Liver (tissue), 9 donors: ENCODE results near the gene TM9SF1. TPM values are rescaled to one million over a fixed set of nuclear protein-coding genes. Genes with fewer than 3 reads are reported as not detected.

Source experiments
- DNase-seq: peaks from one replicate; pipeline ENCODE4 v3.0.0-alpha.2; 2017; ENCODE audit warnings: low spot score
- H3K27ac ChIP-seq, 2 donors: one replicate each; pipeline ENCODE4 v1.7.0; 2013; ENCODE audit warnings: inconsistent platforms in 2 of 2, low read length in 2 of 2, control low read depth in 1 of 2, low read depth in 1 of 2, mild to moderate bottlenecking in 1 of 2
- H3K27me3 ChIP-seq, 4 donors: one replicate each; pipeline versions ENCODE4 v1.6.1 to v1.7.0; 2013; ENCODE audit warnings: low read length in 3 of 4, inconsistent platforms in 1 of 4, mild to moderate bottlenecking in 1 of 4, moderate library complexity in 1 of 4; ENCODE audit not compliant: control insufficient read depth in 4 of 4, insufficient read depth in 4 of 4
- H3K36me3 ChIP-seq, 4 donors: one replicate each; pipeline versions ENCODE4 v1.6.1 to v1.7.0; 2013; ENCODE audit warnings: low read length in 3 of 4, mild to moderate bottlenecking in 3 of 4, low read depth in 1 of 4, moderate library complexity in 1 of 4; ENCODE audit not compliant: control insufficient read depth in 4 of 4, insufficient read depth in 3 of 4
- H3K4me1 ChIP-seq, 4 donors: one replicate each; pipeline versions ENCODE4 v1.6.1 to v1.7.0; 2013; ENCODE audit warnings: low read length in 3 of 4, mild to moderate bottlenecking in 3 of 4, moderate library complexity in 1 of 4; ENCODE audit not compliant: control insufficient read depth in 4 of 4, insufficient read depth in 4 of 4
- H3K4me3 ChIP-seq, 3 donors: one replicate each; pipeline versions ENCODE4 v1.6.1 to v1.7.0; 2013; ENCODE audit warnings: low read length in 3 of 3, control low read depth in 1 of 3, low read depth in 1 of 3, mild to moderate bottlenecking in 1 of 3
- H3K9ac ChIP-seq, 2 donors: one replicate each; pipeline ENCODE4 v1.7.0; 2013; ENCODE audit warnings: low read length in 2 of 2, mild to moderate bottlenecking in 2 of 2, moderate library complexity in 2 of 2, control low read depth in 1 of 2, low read depth in 1 of 2
- H3K9me3 ChIP-seq, 4 donors: one replicate each; pipeline versions ENCODE4 v1.6.1 to v1.7.0; 2013; ENCODE audit warnings: low read length in 3 of 4; ENCODE audit not compliant: control insufficient read depth in 4 of 4
- HNF4A ChIP-seq, 2 donors: conservative IDR thresholded peaks; 2 replicates each; pipeline ENCODE4 v1.6.1; 2016; ENCODE audit warnings: antibody characterized with exemption in 2 of 2, mild to moderate bottlenecking in 2 of 2
- HNF4G ChIP-seq: IDR thresholded peaks from 2 replicates; pipeline ENCODE4 v1.6.1; 2016; ENCODE audit warnings: antibody characterized with exemption
- JUND ChIP-seq, 2 donors: IDR thresholded peaks; 2 replicates each; pipeline ENCODE4 v1.6.1; 2016; ENCODE audit warnings: antibody characterized with exemption in 2 of 2
- NR2F2 ChIP-seq: IDR thresholded peaks from 2 replicates; pipeline ENCODE4 v1.6.1; 2016; ENCODE audit warnings: antibody characterized with exemption
- RXRA ChIP-seq, 2 donors: IDR thresholded peaks; 2 replicates each; pipeline ENCODE4 v1.6.1; 2017 to 2018; ENCODE audit warnings: antibody characterized with exemption in 2 of 2, mild to moderate bottlenecking in 1 of 2
- WGBS: extraction: QIAGEN DNeasy Blood & Tissue Kit; methylation state at CpG from one replicate; pipeline ENCODE4 v1.1.7; 2013; 5-methylcytosine and 5-hydroxymethylcytosine counted together
- polyA plus RNA-seq, 2 donors: library from polyadenylated mRNA; stranded (reverse) in 1 of 2; unstranded in 1 of 2; fragments of 200-250 nt in 1 of 2; fragments of >200 nt in 1 of 2; fragmentation: Nextera tagmentation in 1 of 2; extraction: Ambion mirVana in 1 of 2; gene quantifications; one replicate each; pipeline versions ENCODE4 v1.2.1 to v1.2.3, GENCODE V29; 2013 to 2015
- total RNA-seq, 2 donors: library from RNA; depleted of rRNA; stranded (reverse); fragments of >200 nt; gene quantifications; one replicate each; pipeline ENCODE4 v1.2.3, GENCODE V29; 2014
- TF ChIP-seq, protein P1 (sequence below): IDR thresholded peaks from 2 replicates; pipeline ENCODE4 v1.6.1; 2016; ENCODE audit warnings: antibody characterized with exemption, mild to moderate bottlenecking
- TF ChIP-seq, protein P2 (sequence below): fragments of 150-350 bp; IDR thresholded peaks from 2 replicates; pipeline ENCODE4 v1.5.1; 2017; ENCODE audit warnings: improper control_type of control experiment, low read depth, low read length; ENCODE audit not compliant: missing input control
- donor health status: healthy.
- donor health status: healthy.
- donor health status: healthy.
- donor health status: healthy.
- donor health status: healthy.

The TM9SF1 gene
- total and polyA plus RNA-seq, 4 donors = 27.5 to 76.2 (median 38.5) TPM

DNA sequence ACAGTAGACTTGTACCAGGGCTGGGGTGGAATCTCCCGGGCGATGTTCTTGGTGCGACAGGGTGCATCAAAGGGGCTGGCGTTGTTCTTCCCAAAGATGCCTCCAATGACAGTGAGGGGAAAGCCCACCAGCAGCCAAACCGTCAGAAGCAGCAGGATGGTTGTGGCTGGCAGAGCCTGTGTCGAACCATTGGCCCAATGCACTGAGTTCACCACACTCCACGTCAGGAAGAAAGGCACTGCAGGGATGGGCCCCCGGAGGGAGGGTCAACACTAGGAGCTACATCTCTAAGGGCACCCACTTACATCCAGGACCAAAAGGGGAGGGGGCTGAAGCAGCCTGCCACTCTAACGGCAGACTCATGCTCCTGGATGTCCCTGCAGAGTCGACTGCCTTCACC lies 4.8 kb downstream of the TM9SF1 start:
- WGBS = 96% methylated on average over 10 of the region's 10 CpGs
- Histone ChIP-seq H3K36me3 (peaks cover 4 to 31% (median 15%) of the 10 kb centered on the region in 4 donors), H3K4me1 (peaks cover 5 to 29% (median 19%) of the 10 kb centered on the region in 4 donors)

DNA sequence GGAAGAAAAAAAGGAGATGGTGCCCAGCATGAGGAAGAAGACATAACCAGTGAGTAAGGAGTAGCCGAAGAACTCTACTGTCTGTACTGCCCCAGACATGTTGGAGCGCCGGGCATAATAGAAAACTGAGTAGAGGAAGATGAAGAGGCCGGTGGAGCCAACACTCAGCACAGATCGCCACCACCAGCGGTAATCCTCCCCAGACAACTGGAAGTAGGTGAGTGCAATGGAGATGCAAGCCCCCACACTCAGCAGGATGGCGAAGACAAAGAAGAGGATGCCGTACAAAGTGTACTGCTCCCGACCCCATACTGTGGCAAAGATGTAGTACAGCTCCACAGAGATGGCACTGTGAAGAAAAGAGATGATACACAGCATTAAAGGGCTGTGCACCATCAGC lies 5.8 kb downstream of the TM9SF1 start:
- H3K4me3 ChIP-seq = no peak overlapping the region
- peaks cover 8 to 40% (median 18%) of the 10 kb centered on the region in 4 donors for H3K36me3 ChIP-seq
- peaks cover 5 to 23% (median 15%) of the 10 kb centered on the region in 4 donors for H3K4me1 ChIP-seq
- no peaks in the 10 kb centered on the region for H3K27me3 ChIP-seq
- TF ChIP-seq, protein P1, sequence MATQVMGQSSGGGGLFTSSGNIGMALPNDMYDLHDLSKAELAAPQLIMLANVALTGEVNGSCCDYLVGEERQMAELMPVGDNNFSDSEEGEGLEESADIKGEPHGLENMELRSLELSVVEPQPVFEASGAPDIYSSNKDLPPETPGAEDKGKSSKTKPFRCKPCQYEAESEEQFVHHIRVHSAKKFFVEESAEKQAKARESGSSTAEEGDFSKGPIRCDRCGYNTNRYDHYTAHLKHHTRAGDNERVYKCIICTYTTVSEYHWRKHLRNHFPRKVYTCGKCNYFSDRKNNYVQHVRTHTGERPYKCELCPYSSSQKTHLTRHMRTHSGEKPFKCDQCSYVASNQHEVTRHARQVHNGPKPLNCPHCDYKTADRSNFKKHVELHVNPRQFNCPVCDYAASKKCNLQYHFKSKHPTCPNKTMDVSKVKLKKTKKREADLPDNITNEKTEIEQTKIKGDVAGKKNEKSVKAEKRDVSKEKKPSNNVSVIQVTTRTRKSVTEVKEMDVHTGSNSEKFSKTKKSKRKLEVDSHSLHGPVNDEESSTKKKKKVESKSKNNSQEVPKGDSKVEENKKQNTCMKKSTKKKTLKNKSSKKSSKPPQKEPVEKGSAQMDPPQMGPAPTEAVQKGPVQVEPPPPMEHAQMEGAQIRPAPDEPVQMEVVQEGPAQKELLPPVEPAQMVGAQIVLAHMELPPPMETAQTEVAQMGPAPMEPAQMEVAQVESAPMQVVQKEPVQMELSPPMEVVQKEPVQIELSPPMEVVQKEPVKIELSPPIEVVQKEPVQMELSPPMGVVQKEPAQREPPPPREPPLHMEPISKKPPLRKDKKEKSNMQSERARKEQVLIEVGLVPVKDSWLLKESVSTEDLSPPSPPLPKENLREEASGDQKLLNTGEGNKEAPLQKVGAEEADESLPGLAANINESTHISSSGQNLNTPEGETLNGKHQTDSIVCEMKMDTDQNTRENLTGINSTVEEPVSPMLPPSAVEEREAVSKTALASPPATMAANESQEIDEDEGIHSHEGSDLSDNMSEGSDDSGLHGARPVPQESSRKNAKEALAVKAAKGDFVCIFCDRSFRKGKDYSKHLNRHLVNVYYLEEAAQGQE = no peak
- no peak for TF ChIP-seq HNF4G
- TF ChIP-seq, protein P2, sequence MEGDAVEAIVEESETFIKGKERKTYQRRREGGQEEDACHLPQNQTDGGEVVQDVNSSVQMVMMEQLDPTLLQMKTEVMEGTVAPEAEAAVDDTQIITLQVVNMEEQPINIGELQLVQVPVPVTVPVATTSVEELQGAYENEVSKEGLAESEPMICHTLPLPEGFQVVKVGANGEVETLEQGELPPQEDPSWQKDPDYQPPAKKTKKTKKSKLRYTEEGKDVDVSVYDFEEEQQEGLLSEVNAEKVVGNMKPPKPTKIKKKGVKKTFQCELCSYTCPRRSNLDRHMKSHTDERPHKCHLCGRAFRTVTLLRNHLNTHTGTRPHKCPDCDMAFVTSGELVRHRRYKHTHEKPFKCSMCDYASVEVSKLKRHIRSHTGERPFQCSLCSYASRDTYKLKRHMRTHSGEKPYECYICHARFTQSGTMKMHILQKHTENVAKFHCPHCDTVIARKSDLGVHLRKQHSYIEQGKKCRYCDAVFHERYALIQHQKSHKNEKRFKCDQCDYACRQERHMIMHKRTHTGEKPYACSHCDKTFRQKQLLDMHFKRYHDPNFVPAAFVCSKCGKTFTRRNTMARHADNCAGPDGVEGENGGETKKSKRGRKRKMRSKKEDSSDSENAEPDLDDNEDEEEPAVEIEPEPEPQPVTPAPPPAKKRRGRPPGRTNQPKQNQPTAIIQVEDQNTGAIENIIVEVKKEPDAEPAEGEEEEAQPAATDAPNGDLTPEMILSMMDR = no peak
- TF ChIP-seq HNF4A (conservative IDR thresholded peaks at IDR 0.05) = no peak
- H3K27ac ChIP-seq = no peak overlapping the region
- H3K9me3 ChIP-seq = no peaks in the 10 kb centered on the region
- 95% methylated on average over 9 of the region's 9 CpGs for WGBS
- H3K9ac ChIP-seq = no peak overlapping the region
- DNase-seq = no peak

More for the DNA sequence above, 4.8 kb downstream of the TM9SF1 start:
- no peak overlapping the region for H3K27ac ChIP-seq
- H3K27me3 ChIP-seq = no peaks in the 10 kb centered on the region
- TF ChIP-seq NR2F2 (no peak), RXRA (IDR thresholded peaks at IDR 0.05) (no peak)
- TF ChIP-seq, protein P2 = no peak
- DNase-seq = no peak
- no peaks in the 10 kb centered on the region for H3K9me3 ChIP-seq
- H3K4me3 ChIP-seq = no peak overlapping the region
- H3K9ac ChIP-seq = no peak overlapping the region

DNA sequence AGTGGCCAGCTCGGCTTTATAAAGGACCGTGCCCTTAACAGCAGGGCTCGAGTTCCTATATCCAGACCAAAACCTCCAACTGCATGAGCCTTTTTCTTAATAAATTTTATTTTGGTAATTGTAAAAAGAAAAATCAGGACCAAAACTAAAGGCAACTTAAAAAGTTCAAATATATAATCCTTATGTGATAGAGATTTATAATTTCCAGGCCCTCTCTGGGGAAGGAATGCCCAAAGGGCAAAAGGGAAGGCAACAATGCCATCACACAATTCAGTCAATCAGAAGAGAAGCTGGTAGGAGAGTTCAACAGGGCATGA lies 6.2 kb downstream of the TM9SF1 start:
- Histone ChIP-seq H3K4me1 (peaks cover 5 to 19% (median 11%) of the 10 kb centered on the region in 4 donors), H3K9me3 (no peaks in the 10 kb centered on the region), H3K4me3 (no peak overlapping the region), H3K9ac (no peak overlapping the region), H3K27me3 (no peaks in the 10 kb centered on the region), H3K36me3 (peaks cover 11 to 44% (median 21%) of the 10 kb centered on the region in 4 donors), H3K27ac (peak overlapping the region in 1 of 2 donors; percentile 72)
- no peak for TF ChIP-seq JUND (IDR thresholded peaks at IDR 0.05)
- under 1% methylated on average over 3 of the region's 3 CpGs for WGBS
- DNase-seq = no peak
